Fibroblast of villous mesenchyme (primary cell): ENCODE data around the gene STMN3. TPM values are rescaled to one million over a fixed set of nuclear protein-coding genes. Genes with fewer than 3 reads are reported as not detected.

Source experiments
- DNase-seq: peaks from one replicate; pipeline ENCODE4 v3.0.0-alpha.2; 2010; ENCODE audit warnings: low read depth
- H3K4me3 ChIP-seq: 2 replicates; pipeline ENCODE4 v1.5.1; 2011; ENCODE audit warnings: low read depth, mild to moderate bottlenecking, low read length
- CTCF ChIP-seq: IDR thresholded peaks from 2 replicates; pipeline ENCODE4 v1.5.1; 2012; ENCODE audit warnings: low read depth, mild to moderate bottlenecking, low read length; ENCODE audit not compliant: insufficient read depth
- total RNA-seq: library from RNA; depleted of rRNA; stranded (reverse); fragments of >200 nt; gene quantifications from 2 replicates; pipeline ENCODE4 v1.2.3, GENCODE V29; 2012

STMN3 gene
- 5.6 and 10.6 TPM in 2 replicates for total RNA-seq

DNA sequence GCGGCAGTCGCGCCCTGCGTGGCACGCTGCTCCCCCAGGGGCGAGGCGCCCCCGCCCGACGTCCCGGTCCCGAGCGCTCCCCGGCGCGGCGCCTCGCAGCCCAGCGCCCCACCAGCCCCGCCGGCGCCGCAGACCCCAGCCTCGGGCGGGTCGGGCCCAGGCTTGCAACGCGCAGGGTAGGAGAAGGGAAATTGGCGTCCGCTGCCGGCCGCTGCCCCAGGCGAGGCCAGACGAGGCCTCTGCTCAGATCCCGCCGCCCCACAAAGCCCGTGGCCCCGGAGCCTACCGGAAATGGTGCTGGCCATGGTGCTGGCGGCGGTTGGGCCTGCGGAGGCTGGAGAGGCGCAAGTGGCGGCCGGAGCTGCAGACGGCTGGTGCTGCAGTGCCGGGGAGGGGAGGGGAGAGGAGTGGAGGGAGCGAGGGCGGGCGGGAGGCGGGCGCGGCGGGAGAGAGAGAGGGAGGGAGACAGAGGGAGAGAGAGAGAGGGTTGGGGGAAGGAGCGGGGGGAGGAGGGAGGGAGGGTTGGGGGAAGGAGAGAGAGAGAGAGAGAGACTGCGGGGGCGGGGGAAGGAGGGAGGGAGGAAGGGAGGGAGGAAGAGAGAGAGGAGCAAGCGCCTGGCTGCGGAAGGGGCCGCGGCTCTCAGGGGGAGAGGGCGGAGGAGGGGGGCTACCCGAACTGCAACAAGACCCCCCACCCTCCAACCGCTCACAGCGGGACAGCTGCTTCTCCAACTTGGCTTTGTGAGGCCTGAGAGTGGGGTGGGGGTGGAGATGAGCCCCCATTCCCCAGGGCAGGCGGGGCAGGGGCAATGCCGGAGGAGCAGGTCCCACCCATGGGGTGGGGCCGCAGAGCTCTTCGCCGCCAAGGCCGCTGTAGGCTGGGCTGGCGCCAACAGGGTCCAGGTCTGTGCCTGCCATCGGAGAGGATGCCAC lies at the start of gene STMN3:
Gene STMN3, minus strand, starts transcription at position 384 of the 933 bp plus-strand sequence. Its CDS starts 79 bp downstream, at position 305.
- H3K4me3 ChIP-seq: peak within 1 kb of the TSS; percentile 66
- peak; percentile 96 for DNase-seq

DNA sequence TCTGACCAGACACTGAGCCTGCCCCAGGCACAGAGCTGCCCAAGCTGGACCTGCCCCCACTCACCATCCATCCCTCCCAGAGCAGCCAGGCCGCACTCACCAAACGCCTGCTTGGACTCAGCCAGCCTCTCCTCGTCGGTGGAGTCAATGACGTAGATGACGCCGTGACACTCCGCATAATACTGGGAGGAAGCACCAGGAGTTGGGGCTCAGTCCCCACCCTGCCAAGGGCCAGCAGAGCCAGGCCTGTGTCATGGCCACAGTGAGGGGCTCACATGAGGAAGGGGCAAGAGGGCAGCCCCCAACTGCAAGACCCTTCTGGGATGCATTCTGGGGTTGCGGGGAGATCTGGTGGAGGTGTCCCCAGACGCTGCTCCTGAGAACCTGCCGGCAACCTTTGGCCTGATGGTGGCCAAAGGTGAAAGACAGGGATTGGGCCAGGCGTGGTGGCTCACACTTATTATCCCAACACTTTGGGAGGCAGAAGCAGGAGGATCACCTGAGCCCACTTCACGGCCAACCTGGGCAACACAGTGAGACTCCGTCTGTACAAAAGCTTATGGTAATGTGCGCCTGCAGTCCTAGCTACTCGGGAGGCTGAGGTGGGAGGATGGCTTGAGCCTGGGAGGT lies 48.9 kb upstream of the STMN3 start:
- H3K4me3 ChIP-seq: no peak overlapping the region
- no peak for TF ChIP-seq CTCF
- DNase-seq: no peak

More for the DNA sequence above, at the start of gene STMN3:
- TF ChIP-seq CTCF: no peak

DNA sequence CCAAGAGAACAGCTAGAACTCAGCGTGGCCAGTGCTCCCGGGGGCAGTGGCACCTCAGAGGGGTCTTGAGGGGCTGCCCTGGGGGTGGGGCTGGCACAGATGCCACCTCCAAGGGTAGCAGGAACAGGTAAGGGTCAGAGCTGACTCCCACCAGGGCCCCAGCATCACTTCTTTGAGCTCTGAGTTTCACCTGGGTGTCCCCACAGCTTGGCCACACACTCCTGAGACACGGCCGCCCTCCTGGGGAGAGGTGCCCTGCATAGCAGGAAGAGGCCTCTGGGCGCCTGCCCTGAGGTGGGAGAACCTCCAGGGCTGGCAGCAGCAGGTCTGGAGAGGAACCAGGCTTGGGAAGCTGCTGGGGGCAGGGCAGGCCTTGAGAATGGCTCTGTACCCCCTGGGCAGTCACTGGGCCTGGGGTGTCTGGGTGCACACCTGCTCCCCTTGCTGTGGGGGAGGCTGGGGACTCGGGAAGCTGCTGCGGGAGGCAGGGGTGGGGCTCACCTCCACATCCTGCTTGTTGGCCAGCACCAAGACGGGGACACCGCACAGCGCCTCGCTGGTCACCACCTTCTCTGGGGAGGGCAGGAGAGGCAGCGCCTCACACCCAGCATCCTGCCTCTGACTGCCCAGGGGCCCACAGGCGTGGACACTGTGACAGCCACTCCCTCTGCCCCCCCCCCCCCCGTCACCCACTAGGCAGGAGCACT lies 48.3 kb upstream of the STMN3 start:
- TF ChIP-seq CTCF: no peak
- no peak overlapping the region for H3K4me3 ChIP-seq
- DNase-seq: no peak

- no peak overlapping the region for H3K4me3 ChIP-seq
- TF ChIP-seq CTCF: no peak
- no peak for DNase-seq
Measured at GRCh38 chr20:63701051-63701328, 47.8 kb upstream of the STMN3 start.

DNA sequence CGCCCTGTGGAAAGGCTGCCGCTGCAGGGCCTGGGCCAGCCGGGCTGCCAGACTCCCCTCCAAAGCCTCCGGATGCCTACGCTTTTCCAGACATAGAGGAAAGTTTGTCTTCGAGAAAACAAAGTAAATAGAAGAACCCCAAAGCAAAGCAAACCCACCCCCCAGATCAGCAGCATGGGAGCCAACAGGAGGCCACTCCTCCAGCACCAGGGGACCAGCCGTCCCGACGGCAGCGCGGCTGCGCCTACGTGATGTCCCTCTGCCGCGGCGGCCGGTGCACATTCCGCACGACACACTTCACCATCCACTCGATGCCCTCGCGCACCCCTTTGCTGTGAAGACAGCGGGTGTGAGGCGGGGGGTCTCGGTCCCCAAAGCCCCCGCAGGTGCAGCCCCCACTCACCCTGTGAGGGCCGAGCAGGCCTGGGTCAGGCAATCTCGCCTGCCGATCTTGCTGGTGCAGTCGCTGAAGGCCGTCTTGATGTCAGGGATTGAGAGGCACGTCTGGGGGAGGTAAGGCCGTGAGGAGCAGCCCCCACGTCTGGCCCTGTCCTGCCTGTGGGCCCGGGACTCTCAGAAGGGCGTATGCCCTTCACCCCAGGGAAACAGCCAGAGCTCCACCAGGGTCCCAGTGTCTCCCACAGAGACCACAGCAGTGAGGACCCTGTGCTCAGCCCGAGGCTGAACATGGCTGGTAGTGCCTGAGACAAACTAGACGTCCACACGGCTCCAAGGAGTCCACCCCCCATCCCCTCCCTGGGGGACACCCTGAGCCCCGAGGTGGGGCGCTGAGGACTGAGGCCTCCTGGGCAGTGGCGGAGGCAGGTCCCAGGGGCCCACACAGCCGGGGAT lies 47.2 kb upstream of the STMN3 start:
- DNase-seq: no peak
- TF ChIP-seq CTCF: no peak
- no peak overlapping the region for H3K4me3 ChIP-seq
